Endothelial cell of umbilical vein (primary cell): Measurements from ENCODE around the gene TM4SF4. TPM values are rescaled to one million over a fixed set of nuclear protein-coding genes. Genes with fewer than 3 reads are reported as not detected.

Experiments
- Bru-seq: library from RNA; stranded (reverse); fragments of 400-500 nt; gene quantifications from one replicate; lab custom pipeline; 2021; lab: Mats Ljungman, UMichigan
- BruChase-seq, 2 experiments: library from RNA; stranded (reverse); fragments of 400-500 nt; gene quantifications; one replicate each; lab custom pipeline; 2021; lab: Mats Ljungman, UMichigan
- BruUV-seq: library from RNA; stranded (reverse); fragments of 400-500 nt; replicated peaks from 2 replicates; lab custom pipeline; 2021; lab: Mats Ljungman, UMichigan
- CTCF ChIA-PET: fragments of 300-600, 350-600 bp; sonication (Branson Sonifier 250); formaldehyde crosslinking; loops from one replicate; lab custom pipeline; 2021; ENCODE audit warnings: antibody characterized with exemption, inconsistent platforms; lab: Charles Lee
- POLR2A ChIA-PET: fragments of 300-600, 350-600 bp; sonication (Branson Sonifier 250); formaldehyde crosslinking; loops from one replicate; lab custom pipeline; 2021; ENCODE audit warnings: antibody characterized with exemption, inconsistent platforms; lab: Charles Lee
- DNase-seq: peaks from one replicate; pipeline ENCODE4 v3.0.0-alpha.2; 2011; ENCODE audit warnings: low read depth, low spot score
- FAIRE-seq: peaks from 2 replicates; lab custom pipeline; 2011; peaks lifted over from hg19 to GRCh38; lab: Jason Lieb, UNC
- H2AFZ ChIP-seq: 2 replicates; pipeline ENCODE4 v1.6.0; 2012; ENCODE audit warnings: low read depth, low read length, control low read depth, inconsistent platforms
- H3K27ac ChIP-seq: 2 replicates; pipeline ENCODE4 v1.5.1; 2011; ENCODE audit warnings: low read depth, mild to moderate bottlenecking, control low read depth, low read length, moderate library complexity; ENCODE audit not compliant: insufficient read depth
- H3K27me3 ChIP-seq, 2 experiments: 2 replicates each; pipeline versions ENCODE4 v1.6.0 to v1.6.1; 2011; ENCODE audit warnings: low read length in 2 of 2, mixed read lengths in 1 of 2; ENCODE audit not compliant: control insufficient read depth in 2 of 2, insufficient read depth in 2 of 2
- H3K36me3 ChIP-seq, 2 experiments: 2 replicates in 1 of 2; 3 replicates in 1 of 2; pipeline ENCODE4 v1.5.1; 2011; ENCODE audit warnings: low read length in 2 of 2, mild to moderate bottlenecking in 1 of 2, moderate library complexity in 1 of 2; ENCODE audit not compliant: control insufficient read depth in 2 of 2, insufficient read depth in 2 of 2; ENCODE audit errors: extremely low read depth in 1 of 2
- H3K4me1 ChIP-seq: 3 replicates; pipeline ENCODE4 v1.5.1; 2011; ENCODE audit warnings: mild to moderate bottlenecking, low read length; ENCODE audit not compliant: control insufficient read depth, insufficient read depth; ENCODE audit errors: extremely low read depth
- H3K4me2 ChIP-seq: 2 replicates; pipeline ENCODE4 v1.6.1; 2011; ENCODE audit warnings: low read length, control low read depth, mixed read lengths; ENCODE audit not compliant: insufficient read depth
- H3K4me3 ChIP-seq, 3 experiments: fragments of 200-600 bp in 1 of 3; sonication (generic), shearing (Covaris generic) in 1 of 3; replicated peaks in 1 of 3; 2 replicates each; pipeline ENCODE4 v1.5.1; 2011 to 2016; ENCODE audit warnings: control low read depth in 3 of 3, low read length in 3 of 3, mild to moderate bottlenecking in 2 of 3, inconsistent platforms in 1 of 3, low read depth in 1 of 3, moderate library complexity in 1 of 3; ENCODE audit not compliant: insufficient read depth in 1 of 3
- H3K79me2 ChIP-seq: 2 replicates; pipeline ENCODE4 v1.6.0; 2012; ENCODE audit warnings: low read length, inconsistent platforms; ENCODE audit not compliant: control insufficient read depth, insufficient read depth
- H3K9ac ChIP-seq: replicated peaks from 2 replicates; pipeline ENCODE3; 2011; ENCODE audit warnings: low read length, control low read depth; ENCODE audit not compliant: insufficient read depth; ENCODE audit errors: extremely low read depth
- H3K9me1 ChIP-seq: replicated peaks from 3 replicates; pipeline ENCODE4 v1.6.0; 2011; ENCODE audit warnings: mild to moderate bottlenecking, low read length; ENCODE audit not compliant: control insufficient read depth, insufficient read depth; ENCODE audit errors: extremely low read depth
- H3K9me3 ChIP-seq: replicated peaks from 2 replicates; pipeline ENCODE4 v1.5.1; 2012; ENCODE audit warnings: low read length, inconsistent platforms; ENCODE audit not compliant: control insufficient read depth, insufficient read depth
- H4K20me1 ChIP-seq: replicated peaks from 2 replicates; pipeline ENCODE3; 2011; ENCODE audit warnings: mild to moderate bottlenecking, low read length; ENCODE audit not compliant: control insufficient read depth, insufficient read depth; ENCODE audit errors: extremely low read depth
- CTCF ChIP-seq, 2 donors: IDR thresholded peaks; 1 replicate in 1 of 2; 2 replicates in 1 of 2; pipeline ENCODE4 v1.5.1; 2011; ENCODE audit warnings: low read length in 2 of 2, mild to moderate bottlenecking in 2 of 2, moderate library complexity in 2 of 2, control low read depth in 1 of 2, inconsistent platforms in 1 of 2, low read depth in 1 of 2; ENCODE audit not compliant: insufficient read depth in 1 of 2; ENCODE audit errors: extremely low read depth in 1 of 2
- EZH2 ChIP-seq: IDR thresholded peaks from 2 replicates; pipeline ENCODE4 v1.6.1; 2012; ENCODE audit warnings: borderline replicate concordance, low read depth, mild to moderate bottlenecking, moderate library complexity, low read length, inconsistent platforms; ENCODE audit not compliant: severe bottlenecking
- FOS ChIP-seq: IDR thresholded peaks from 2 replicates; pipeline ENCODE4 v1.6.1; 2011; ENCODE audit warnings: mild to moderate bottlenecking, low read length, moderate library complexity, borderline replicate concordance; ENCODE audit not compliant: insufficient read depth
- GATA2 ChIP-seq: IDR thresholded peaks from 2 replicates; pipeline ENCODE4 v1.7.0; 2011; ENCODE audit warnings: low read depth, mild to moderate bottlenecking, moderate library complexity, mixed read lengths, low read length; ENCODE audit not compliant: insufficient read length, insufficient read depth
- JUN ChIP-seq: IDR thresholded peaks from 2 replicates; pipeline ENCODE4 v1.6.1; 2011; ENCODE audit warnings: borderline replicate concordance, low read depth; ENCODE audit not compliant: insufficient read length, insufficient read depth
- MAX ChIP-seq: IDR thresholded peaks from 2 replicates; pipeline ENCODE4 v1.6.1; 2011; ENCODE audit not compliant: insufficient read depth, insufficient read length
- MYC ChIP-seq: IDR thresholded peaks from one replicate; pipeline ENCODE4 v1.6.1; 2011; ENCODE audit warnings: mild to moderate bottlenecking, low read depth, low read length
- POLR2A ChIP-seq: IDR thresholded peaks from 2 replicates; pipeline ENCODE4 v1.6.1; 2012; ENCODE audit warnings: low read depth, mild to moderate bottlenecking, control low read depth, low read length
- POLR2AphosphoS5 ChIP-seq: IDR thresholded peaks from 2 replicates; pipeline ENCODE4 v1.6.1; 2012; ENCODE audit warnings: low read depth, mild to moderate bottlenecking, control low read depth, low read length, moderate library complexity; ENCODE audit not compliant: insufficient read depth
- dilution Hi-C: fragments of 300-500 bp; cut with MboI; formaldehyde crosslinking; loops from one replicate; pipeline ENCODE4 v1.15.0; 2019; ENCODE audit warnings: low sequenced_read_pairs; ENCODE audit not compliant: extremely low pct_ligation_motif_present
- intact Hi-C: fragments of 100-400 bp; cut with micrococcal nuclease; formaldehyde crosslinking; loops from one replicate; pipeline ENCODE4 v1.10.0; 2022
- long read RNA-seq: library from polyadenylated mRNA; stranded (forward); transcript quantifications from one replicate; pipeline ENCODE4 v2.0.0, GENCODE V29; 2021
- polyA minus RNA-seq, 3 experiments: library from RNA; depleted of rRNA, polyadenylated mRNA; stranded (reverse); fragments of >200 nt; gene quantifications; 1 replicate in 1 of 3; 2 replicates in 2 of 3; pipeline ENCODE4 v1.2.3, GENCODE V29; 2011
- polyA plus RNA-seq, 4 experiments: library from polyadenylated mRNA; depleted of rRNA in 3 of 4; stranded (reverse) in 3 of 4; unstranded in 1 of 4; fragments of >200 nt; gene quantifications; 2 replicates each; pipeline versions ENCODE4 v1.2.1 to v1.2.3, GENCODE V29; 2011 to 2012; ENCODE audit warnings: missing spikeins in 1 of 4
- total RNA-seq: library from RNA; stranded (reverse); gene quantifications from 2 replicates; pipeline ENCODE4 v1.2.3, GENCODE V29; 2021

Gene TM4SF4
- total RNA-seq = not detected in 2 replicates
- not detected in 2 replicates for polyA plus RNA-seq
- not detected in 2 replicates for polyA plus RNA-seq (2011; cell fraction: cytosol; rRNA removed)
- polyA plus RNA-seq (2011; cell fraction: nucleus; rRNA removed) = not detected in 2 replicates
- not detected in 2 replicates for polyA plus RNA-seq (2012)
- polyA minus RNA-seq = not detected in 2 replicates
- polyA minus RNA-seq (2011; cell fraction: cytosol; rRNA and poly(A)+ RNA removed) = not detected
- not detected in 2 replicates for polyA minus RNA-seq (2011; cell fraction: nucleus; rRNA and poly(A)+ RNA removed)
- percentile 4 among the genes with signal in this experiment for Bru-seq, nascent RNA
- not detected for BruChase-seq, experiment 1, labeled RNA remaining after a 6-hour chase
- BruChase-seq, experiment 2, labeled RNA remaining after a 2-hour chase = percentile 4 among the genes with signal in this experiment
- long read RNA-seq = 0 reads

- no peak for DNase-seq
- Histone ChIP-seq H3K9me1 (no peaks in the 10 kb centered on the region), H3K9ac (no peak within 1 kb of the TSS), H3K27ac (no peak within 1 kb of the TSS), H3K36me3 (no peaks in the 10 kb centered on the region), H3K9me3 (no peaks in the 10 kb centered on the region), H3K4me1 (peaks cover 18% of the 10 kb centered on the region), H3K4me2 (no peak within 1 kb of the TSS), H4K20me1 (no peaks in the 10 kb centered on the region), H3K27me3 (no peaks in the 10 kb centered on the region), H3K4me3 (no peak within 1 kb of the TSS), H3K79me2 (no peaks in the 10 kb centered on the region), H2AFZ (no peak within 1 kb of the TSS)
- no peak for FAIRE-seq
- POLR2A ChIA-PET = interaction anchor here (1.0 kb wide), 1 partner anchor 98 kb away, joined by 3 read pairs; no protein-coding TSS in a partner anchor
- BruUV-seq = no TSS peak
- no peak for TF ChIP-seq FOS
- no peak for TF ChIP-seq MYC
- no peak for TF ChIP-seq MAX
- TF ChIP-seq EZH2 = no peak
- TF ChIP-seq JUN = no peak
- no peak for TF ChIP-seq CTCF (IDR thresholded peaks at IDR 0.05; ENCODE audit: extremely low read depth in 1 of 2, insufficient read depth in 1 of 2, low read depth in 1 of 2, low read length in 2 of 2)
- no peak for TF ChIP-seq POLR2A
- TF ChIP-seq POLR2AphosphoS5 = no peak
- TF ChIP-seq GATA2 = no peak
- CTCF ChIA-PET = interaction anchor here (0.7 to 2.4 kb wide), 4 partner anchors 15 to 334 kb away, joined by 3 to 10 read pairs (median 6); no protein-coding TSS in a partner anchor
- intact Hi-C loops (no loop called here), dilution Hi-C loops (no loop called here)
These were observed at the start of gene TM4SF4 for GRCh38 chr3:149474250-149474817. TSS of gene TM4SF4 (plus strand) at chr3:149474697. CDS start at chr3:149474878, 181 bp downstream.
